SHP77 (cell line): ENCODE measurements around the gene MYO1B.
A peak's percentile ranks its signal among the peaks of the same experiment; 100 is the strongest.

ENCODE experiments used
- DNase-seq, 2 experiments: peaks; one replicate each; lab custom pipeline; 2025; lab: John Stamatoyannopoulos, UW

MYO1B gene

GRCh38 chr2:191245046-191245868 lies at the start of gene MYO1B:
MYO1B (plus strand) TSS chr2:191245404; CDS start chr2:191276896, 31,492 bp downstream.
- peak; percentile 75 to 86 for DNase-seq

- no peak for DNase-seq
These were observed 48.1 kb upstream of the MYO1B start for GRCh38 chr2:191197096-191197495.

- no peak for DNase-seq
These were observed 46.9 kb upstream of the MYO1B start for GRCh38 chr2:191198271-191198670.

- no peak for DNase-seq
These were observed 45.2 kb upstream of the MYO1B start for GRCh38 chr2:191199929-191200512.

GRCh38 chr2:191200910-191201309 lies 44.3 kb upstream of the MYO1B start:
- no peak for DNase-seq

GRCh38 chr2:191202209-191202721 lies 42.9 kb upstream of the MYO1B start:
- no peak for DNase-seq

- no peak for DNase-seq
These were observed 42.3 kb upstream of the MYO1B start for GRCh38 chr2:191202881-191203397.

GRCh38 chr2:191204433-191204832 lies 40.8 kb upstream of the MYO1B start:
- DNase-seq = no peak

GRCh38 chr2:191206613-191207471 lies 38.4 kb upstream of the MYO1B start:
- DNase-seq = no peak

GRCh38 chr2:191209340-191209739 lies 35.9 kb upstream of the MYO1B start:
- no peak for DNase-seq

GRCh38 chr2:191212119-191212518 lies 33.1 kb upstream of the MYO1B start:
- no peak for DNase-seq

- DNase-seq = no peak
These were observed 31.9 kb upstream of the MYO1B start for GRCh38 chr2:191213333-191213732.

GRCh38 chr2:191215230-191215629 lies 30.0 kb upstream of the MYO1B start:
- no peak for DNase-seq

- no peak for DNase-seq
These were observed 29.5 kb upstream of the MYO1B start for GRCh38 chr2:191215666-191216065.

- peak; percentile 31 to 38 for DNase-seq
These were observed 27.6 kb upstream of the MYO1B start for GRCh38 chr2:191217580-191217979.

- peak; percentile 54 to 57 for DNase-seq
These were observed 26.8 kb upstream of the MYO1B start for GRCh38 chr2:191218292-191218898.

GRCh38 chr2:191220671-191221070 lies 24.5 kb upstream of the MYO1B start:
- no peak for DNase-seq

- no peak for DNase-seq
These were observed 23.5 kb upstream of the MYO1B start for GRCh38 chr2:191221666-191222065.

GRCh38 chr2:191222507-191222906 lies 22.7 kb upstream of the MYO1B start:
- no peak for DNase-seq

GRCh38 chr2:191222952-191223351 lies 22.3 kb upstream of the MYO1B start:
- no peak for DNase-seq

- DNase-seq = no peak
These were observed 20.1 kb upstream of the MYO1B start for GRCh38 chr2:191225126-191225525.

GRCh38 chr2:191225690-191226089 lies 19.5 kb upstream of the MYO1B start:
- no peak for DNase-seq
